PC-9 (cell line): ENCODE measurements around the gene MCRIP1. TPM values are rescaled to one million over a fixed set of nuclear protein-coding genes. Genes with fewer than 3 reads are reported as not detected.
A peak's percentile ranks its signal among the peaks of the same experiment; 100 is the strongest.

Source experiments
- BruUV-seq: library from RNA; stranded (reverse); fragments of 400-500 nt; replicated peaks from 2 replicates; lab custom pipeline; 2021; lab: Mats Ljungman, UMichigan
- CTCF ChIA-PET: fragments of 300-600 bp; sonication (Branson Sonifier 250); formaldehyde crosslinking; loops from one replicate; lab custom pipeline; 2022; ENCODE audit warnings: antibody characterized with exemption; lab: Charles Lee
- POLR2A ChIA-PET: fragments of 300-600 bp; sonication (Branson Sonifier 250); formaldehyde crosslinking; loops from one replicate; lab custom pipeline; 2022; ENCODE audit warnings: antibody characterized with exemption; ENCODE audit not compliant: unreplicated experiment; lab: Charles Lee
- DNase-seq, 2 experiments: peaks; one replicate each; pipeline versions ENCODE4 v3.0.0 to v3.0.0-alpha.2; 2015 to 2022; ENCODE audit warnings: mixed read lengths in 1 of 2
- H2AFZ ChIP-seq: fragments of 200-600 bp; sonication (generic); 2 replicates; pipeline ENCODE4 v1.8.1; 2017; ENCODE audit warnings: antibody characterized with exemption
- H3F3A ChIP-seq: fragments of 200-600 bp; sonication (generic); 2 replicates; pipeline ENCODE4 v1.8.1; 2017; ENCODE audit warnings: antibody characterized with exemption, mild to moderate bottlenecking, low read depth; ENCODE audit not compliant: insufficient read depth
- H3K27ac ChIP-seq: fragments of 200-600 bp; sonication (generic); 2 replicates; pipeline ENCODE4 v1.6.1; 2016; ENCODE audit warnings: mixed run types
- H3K27me3 ChIP-seq: fragments of 200-600 bp; sonication (generic); 2 replicates; pipeline ENCODE4 v1.6.1; 2016; ENCODE audit warnings: low read depth, mixed run types; ENCODE audit not compliant: insufficient read depth
- H3K36me3 ChIP-seq: fragments of 200-600 bp; sonication (generic); 2 replicates; pipeline ENCODE4 v1.6.1; 2016; ENCODE audit warnings: low read depth, mixed run types
- H3K4me1 ChIP-seq: fragments of 200-600 bp; sonication (generic); replicated peaks from 2 replicates; pipeline ENCODE4 v1.6.1; 2016; ENCODE audit warnings: mixed run types; ENCODE audit not compliant: insufficient read depth
- H3K4me2 ChIP-seq: fragments of 200-600 bp; sonication (generic); 2 replicates; pipeline ENCODE4 v1.6.1; 2017; ENCODE audit warnings: mixed run types
- H3K4me3 ChIP-seq: fragments of 200-600 bp; sonication (generic); 2 replicates; pipeline ENCODE4 v1.6.1; 2016; ENCODE audit warnings: mixed run types
- H3K79me2 ChIP-seq: fragments of 200-600 bp; sonication (generic); 2 replicates; pipeline ENCODE4 v1.6.1; 2017; ENCODE audit warnings: low read depth, mixed run types
- H3K9me2 ChIP-seq: fragments of 200-600 bp; sonication (generic); 2 replicates; pipeline ENCODE4 v1.8.1; 2017; ENCODE audit warnings: mild to moderate bottlenecking; ENCODE audit not compliant: insufficient read depth
- H3K9me3 ChIP-seq: fragments of 200-600 bp; sonication (generic); 2 replicates; pipeline ENCODE4 v1.8.1; 2016; ENCODE audit warnings: low read depth; ENCODE audit not compliant: insufficient read depth
- H4K20me1 ChIP-seq: fragments of 200-600 bp; sonication (generic); 2 replicates; pipeline ENCODE4 v1.8.1; 2017; ENCODE audit not compliant: insufficient read depth
- EZH2 ChIP-seq: fragments of 200-600 bp; sonication (generic); IDR thresholded peaks from 2 replicates; pipeline ENCODE4 v1.8.0; 2017; ENCODE audit warnings: antibody characterized with exemption, low read depth
- intact Hi-C: fragments of 100-400 bp; cut with micrococcal nuclease; formaldehyde crosslinking; loops from one replicate; pipeline ENCODE4 v1.10.0; 2022; ENCODE audit not compliant: unreplicated experiment
- total RNA-seq: library from RNA; stranded (reverse); gene quantifications from 2 replicates; pipeline ENCODE4 v1.2.3, GENCODE V29; 2021
- TF ChIP-seq, protein P1 (sequence below): fragments of 200-600 bp; sonication (generic); conservative IDR thresholded peaks from 2 replicates; pipeline ENCODE4 v1.6.1; 2017; ENCODE audit warnings: mixed run types, antibody characterized with exemption, mild to moderate bottlenecking, moderate library complexity

Gene MCRIP1
- total RNA-seq, 1 experiment from 2014 or later, result 53.8 TPM

DNA sequence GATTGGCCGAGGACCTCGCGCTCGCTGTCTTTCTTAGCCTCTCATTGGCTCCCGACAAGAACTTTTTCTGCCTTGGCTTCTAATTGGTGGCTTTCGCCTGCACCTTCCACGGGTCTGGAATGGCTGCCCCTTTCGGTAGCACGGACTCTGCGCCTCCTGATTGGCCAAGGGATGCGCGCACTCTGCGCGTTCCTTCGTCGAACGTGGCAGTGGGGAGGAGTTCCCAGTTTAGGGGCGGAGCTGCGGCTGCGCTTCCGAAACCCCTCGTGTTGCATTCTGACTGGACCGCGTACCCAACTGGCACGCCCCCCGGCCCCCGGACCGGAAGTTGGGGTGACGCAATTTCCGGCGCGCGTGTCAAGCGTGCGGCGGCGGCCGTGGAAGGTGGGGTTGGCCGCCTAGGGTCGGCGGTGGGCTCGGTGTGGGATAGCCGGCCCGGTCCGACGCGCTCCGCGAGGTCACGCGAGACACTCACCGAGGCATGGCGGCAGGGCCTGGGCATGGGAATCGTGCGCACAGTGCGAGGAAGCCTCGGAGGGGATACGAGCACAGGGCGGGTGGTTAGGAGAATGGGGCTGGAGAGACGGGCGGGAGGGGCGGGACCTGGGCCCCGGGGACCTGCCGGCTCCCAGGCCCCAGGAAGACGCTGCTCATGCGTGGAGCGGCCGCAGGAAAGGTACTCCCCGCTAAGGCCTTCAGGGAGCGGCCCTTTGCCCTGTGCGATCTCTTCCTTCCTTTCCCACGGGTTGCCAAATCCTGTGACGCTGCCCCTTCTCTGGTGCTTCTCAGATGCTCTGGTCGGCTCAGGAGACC, 27.9 kb upstream of the MCRIP1 start:
- peak; percentile 99 for DNase-seq
- ChIA-PET CTCF (interaction anchor here (0.7 kb wide), 1 partner anchor 137 kb away, joined by 3 read pairs; no protein-coding TSS in a partner anchor), POLR2A (interaction anchor here (0.5 to 0.7 kb wide), 4 partner anchors 8 to 507 kb away, joined by 3 to 11 read pairs (median 4); no protein-coding TSS in a partner anchor)
- peaks cover 25% of the 10 kb centered on the region; the same call in 1 of the 2 replicates for H3F3A ChIP-seq
- no peaks in the 10 kb centered on the region for H3K4me1 ChIP-seq
- H3K79me2 ChIP-seq, result peaks cover 71% of the 10 kb centered on the region
- H3K4me3 ChIP-seq, result peak overlapping the region; percentile 86
- H3K36me3 ChIP-seq, result peaks cover 10% of the 10 kb centered on the region; the same call in 1 of the 2 replicates
- intact Hi-C loops, result loop anchor here (1.0 to 2.0 kb wide), 2 partner anchors 28 to 148 kb away; partner anchors contain the start of genes MCRIP1 and SLC25A10
- H3K9me2 ChIP-seq, result no peaks in the 10 kb centered on the region
- H3K27me3 ChIP-seq, result no peaks in the 10 kb centered on the region
- peak overlapping the region; percentile 80 for H3K27ac ChIP-seq
- BruUV-seq, result TSS peak; percentile 33
- H2AFZ ChIP-seq, result peak overlapping the region; percentile 68
- H3K4me2 ChIP-seq, result peak overlapping the region; percentile 81
- peaks cover 36% of the 10 kb centered on the region for H4K20me1 ChIP-seq
- TF ChIP-seq, protein P1, sequence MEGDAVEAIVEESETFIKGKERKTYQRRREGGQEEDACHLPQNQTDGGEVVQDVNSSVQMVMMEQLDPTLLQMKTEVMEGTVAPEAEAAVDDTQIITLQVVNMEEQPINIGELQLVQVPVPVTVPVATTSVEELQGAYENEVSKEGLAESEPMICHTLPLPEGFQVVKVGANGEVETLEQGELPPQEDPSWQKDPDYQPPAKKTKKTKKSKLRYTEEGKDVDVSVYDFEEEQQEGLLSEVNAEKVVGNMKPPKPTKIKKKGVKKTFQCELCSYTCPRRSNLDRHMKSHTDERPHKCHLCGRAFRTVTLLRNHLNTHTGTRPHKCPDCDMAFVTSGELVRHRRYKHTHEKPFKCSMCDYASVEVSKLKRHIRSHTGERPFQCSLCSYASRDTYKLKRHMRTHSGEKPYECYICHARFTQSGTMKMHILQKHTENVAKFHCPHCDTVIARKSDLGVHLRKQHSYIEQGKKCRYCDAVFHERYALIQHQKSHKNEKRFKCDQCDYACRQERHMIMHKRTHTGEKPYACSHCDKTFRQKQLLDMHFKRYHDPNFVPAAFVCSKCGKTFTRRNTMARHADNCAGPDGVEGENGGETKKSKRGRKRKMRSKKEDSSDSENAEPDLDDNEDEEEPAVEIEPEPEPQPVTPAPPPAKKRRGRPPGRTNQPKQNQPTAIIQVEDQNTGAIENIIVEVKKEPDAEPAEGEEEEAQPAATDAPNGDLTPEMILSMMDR, result no peak
- no peak for TF ChIP-seq EZH2
- H3K9me3 ChIP-seq, result no peaks in the 10 kb centered on the region

- ChIA-PET POLR2A (interaction anchor here (0.5 to 0.7 kb wide), 5 partner anchors 68 to 871 kb away, joined by 3 to 6 read pairs (median 4); partner anchors contain the start of gene FSCN2), CTCF (no interaction called here)
- no TSS peak for BruUV-seq
- TF ChIP-seq EZH2, result no peak
- TF ChIP-seq, protein P1, result no peak
- H3K79me2 ChIP-seq, result peaks cover 75% of the 10 kb centered on the region
- no peaks in the 10 kb centered on the region for H3K27me3 ChIP-seq
- H3K36me3 ChIP-seq, result peaks cover 10% of the 10 kb centered on the region; the same call in 1 of the 2 replicates
- H3K4me3 ChIP-seq, result peak within 1 kb of the TSS; percentile 91
- H2AFZ ChIP-seq, result peak within 1 kb of the TSS; percentile 68
- peak in 1 of 2 experiments; percentile 41 for DNase-seq
- peak within 1 kb of the TSS; percentile 94 for H3K4me2 ChIP-seq
- no peaks in the 10 kb centered on the region for H3K9me3 ChIP-seq
- no peaks in the 10 kb centered on the region for H3K9me2 ChIP-seq
- peak within 1 kb of the TSS; percentile 80 for H3K27ac ChIP-seq
- H4K20me1 ChIP-seq, result peaks cover 36% of the 10 kb centered on the region
- intact Hi-C loops, result loop anchor here (1.0 to 2.0 kb wide), 3 partner anchors 26 to 147 kb away; partner anchors contain the start of genes MCRIP1 and SLC25A10
- no peaks in the 10 kb centered on the region for H3K4me1 ChIP-seq
- peaks cover 16% of the 10 kb centered on the region; the same call in 1 of the 2 replicates for H3F3A ChIP-seq
Measured at GRCh38 chr17:81859906-81860755, 27.0 kb upstream of the MCRIP1 start, which contains the start of gene P4HB. Gene P4HB (minus strand): TSS chr17:81860535. CDS start chr17:81860471, 64 bp downstream.
